Mesenchymal stem cell (in vitro differentiated cells and primary cell): Measurements from ENCODE around the gene FNDC3B.

Source experiments
- DNase-seq: peaks from one replicate; pipeline ENCODE4 v3.0.0-alpha.2; 2013
- H2AFZ ChIP-seq: one replicate; pipeline ENCODE4 v1.6.1; 2013; ENCODE audit warnings: low read depth, mild to moderate bottlenecking, control low read depth, inconsistent platforms, low read length, moderate library complexity
- H2AK5ac ChIP-seq: 2 replicates; pipeline ENCODE4 v1.6.1; 2013; ENCODE audit warnings: low read length, moderate library complexity, mild to moderate bottlenecking, inconsistent platforms; ENCODE audit not compliant: severe bottlenecking
- H2BK120ac ChIP-seq: one replicate; pipeline ENCODE4 v1.6.1; 2013; ENCODE audit warnings: low read depth, mild to moderate bottlenecking, inconsistent platforms, low read length, moderate library complexity
- H2BK12ac ChIP-seq, 2 experiments: one replicate each; pipeline ENCODE4 v1.6.1; 2013; ENCODE audit warnings: inconsistent platforms in 2 of 2, low read length in 2 of 2, mild to moderate bottlenecking in 2 of 2, moderate library complexity in 2 of 2, control low read depth in 1 of 2
- H2BK15ac ChIP-seq: one replicate; pipeline ENCODE4 v1.6.1; 2013; ENCODE audit warnings: mild to moderate bottlenecking, low read depth, inconsistent platforms; ENCODE audit not compliant: poor library complexity, severe bottlenecking
- H2BK5ac ChIP-seq: 2 replicates; pipeline ENCODE4 v1.6.1; 2013; ENCODE audit warnings: low read depth, mild to moderate bottlenecking, low read length, control low read depth, inconsistent platforms; ENCODE audit not compliant: poor library complexity, severe bottlenecking
- H3K14ac ChIP-seq, 2 experiments: one replicate each; pipeline ENCODE4 v1.6.1; 2013; ENCODE audit warnings: inconsistent platforms in 2 of 2, low read length in 2 of 2, control low read depth in 1 of 2, mild to moderate bottlenecking in 1 of 2, moderate library complexity in 1 of 2
- H3K18ac ChIP-seq, 2 experiments: one replicate each; pipeline ENCODE4 v1.6.1; 2013; ENCODE audit warnings: inconsistent platforms in 2 of 2, low read length in 2 of 2, control low read depth in 1 of 2, low read depth in 1 of 2, mild to moderate bottlenecking in 1 of 2
- H3K23ac ChIP-seq, 2 experiments: one replicate each; pipeline ENCODE4 v1.6.1; 2013; ENCODE audit warnings: inconsistent platforms in 2 of 2, low read length in 2 of 2, mild to moderate bottlenecking in 2 of 2, moderate library complexity in 2 of 2, control low read depth in 1 of 2
- H3K27ac ChIP-seq: 2 replicates; pipeline ENCODE4 v1.5.1; 2013; ENCODE audit warnings: mild to moderate bottlenecking, moderate library complexity, low read length, control low read depth, inconsistent platforms; ENCODE audit not compliant: poor library complexity, severe bottlenecking
- H3K27me3 ChIP-seq, 2 experiments: 2 replicates each; pipeline versions ENCODE4 v1.6.1 to v1.7.0; 2013; ENCODE audit warnings: low read length in 2 of 2, mild to moderate bottlenecking in 2 of 2, moderate library complexity in 2 of 2, control low read depth in 1 of 2, inconsistent platforms in 1 of 2; ENCODE audit not compliant: control insufficient read depth in 1 of 2, insufficient read depth in 1 of 2
- H3K36me3 ChIP-seq, 2 experiments: 2 replicates each; pipeline versions ENCODE4 v1.6.1 to v1.7.0; 2013; ENCODE audit warnings: low read length in 2 of 2, control low read depth in 1 of 2, inconsistent platforms in 1 of 2, low read depth in 1 of 2, mild to moderate bottlenecking in 1 of 2; ENCODE audit not compliant: insufficient read depth in 2 of 2, control insufficient read depth in 1 of 2
- H3K4ac ChIP-seq, 2 experiments: one replicate each; pipeline ENCODE4 v1.6.1; 2013; ENCODE audit warnings: inconsistent platforms in 2 of 2, low read length in 2 of 2, mild to moderate bottlenecking in 2 of 2, moderate library complexity in 2 of 2, control low read depth in 1 of 2, low read depth in 1 of 2
- H3K4me1 ChIP-seq: 2 replicates; pipeline ENCODE4 v1.6.1; 2013; ENCODE audit warnings: low read depth, low read length, control low read depth; ENCODE audit not compliant: control insufficient read depth, insufficient read depth
- H3K4me2 ChIP-seq: 2 replicates; pipeline ENCODE4 v1.6.1; 2013; ENCODE audit warnings: low read length, mild to moderate bottlenecking, inconsistent platforms; ENCODE audit not compliant: poor library complexity, severe bottlenecking
- H3K4me3 ChIP-seq, 2 experiments: 2 replicates each; pipeline versions ENCODE4 v1.5.1 to v1.7.0; 2013; ENCODE audit warnings: low read length in 2 of 2, mild to moderate bottlenecking in 2 of 2, control low read depth in 1 of 2, low read depth in 1 of 2; ENCODE audit not compliant: insufficient read depth in 1 of 2
- H3K79me1 ChIP-seq: replicated peaks from 2 replicates; pipeline ENCODE4 v1.6.1; 2013; ENCODE audit warnings: mild to moderate bottlenecking, control low read depth, low read length, inconsistent platforms; ENCODE audit not compliant: poor library complexity, severe bottlenecking
- H3K9ac ChIP-seq: 2 replicates; pipeline ENCODE4 v1.7.0; 2013; ENCODE audit warnings: mild to moderate bottlenecking, low read length, moderate library complexity
- H3K9me3 ChIP-seq: 2 replicates; pipeline ENCODE4 v1.7.0; 2013; ENCODE audit warnings: mild to moderate bottlenecking, low read length; ENCODE audit not compliant: control insufficient read depth
- H4K8ac ChIP-seq: one replicate; pipeline ENCODE4 v1.6.1; 2013; ENCODE audit warnings: inconsistent platforms, mild to moderate bottlenecking, low read length, moderate library complexity
- H4K91ac ChIP-seq: one replicate; pipeline ENCODE4 v1.6.1; 2013; ENCODE audit warnings: mild to moderate bottlenecking, low read length, inconsistent platforms
- WGBS: methylation state at CpG from one replicate; pipeline ENCODE4 v1.1.7; 2013; ENCODE audit warnings: mixed read lengths; 5-methylcytosine and 5-hydroxymethylcytosine counted together

FNDC3B gene

GRCh38 chr3:172332256-172333041 is 293.1 kb downstream of the FNDC3B start:
- Histone ChIP-seq H3K9me3 (no peaks in the 10 kb centered on the region), H2AFZ (no peak overlapping the region), H2BK120ac (no peak overlapping the region), H3K18ac (no peak overlapping the region), H3K9ac (peak overlapping the region; percentile 38), H3K36me3 (peaks cover 33 to 90% of the 10 kb centered on the region in 2 experiments), H4K8ac (no peak overlapping the region), H3K14ac (no peak overlapping the region), H3K4me3 (no peak overlapping the region), H3K23ac (no peak overlapping the region), H3K27ac (peak overlapping the region; percentile 35), H2BK5ac (no peak overlapping the region), H2AK5ac (no peak overlapping the region), H4K91ac (no peak overlapping the region), H3K4me1 (no peaks in the 10 kb centered on the region), H3K4ac (no peak overlapping the region), H3K4me2 (no peak overlapping the region), H3K79me1 (peaks cover 26% of the 10 kb centered on the region), H3K27me3 (no peaks in the 10 kb centered on the region), H2BK12ac (no peak overlapping the region), H2BK15ac (no peak overlapping the region)
- peak; percentile 73 for DNase-seq
- WGBS, result no CpG with 5 or more reads among the region's 2 CpGs

GRCh38 chr3:172333042-172333377 is 293.6 kb downstream of the FNDC3B start:
- Histone ChIP-seq H4K8ac (no peak overlapping the region), H3K36me3 (peaks cover 37 to 90% of the 10 kb centered on the region in 2 experiments), H2BK15ac (no peak overlapping the region), H3K23ac (no peak overlapping the region), H2BK5ac (no peak overlapping the region), H3K9ac (peak overlapping the region; percentile 38), H3K79me1 (peaks cover 30% of the 10 kb centered on the region), H3K14ac (no peak overlapping the region), H4K91ac (no peak overlapping the region), H3K4ac (no peak overlapping the region), H3K27me3 (no peaks in the 10 kb centered on the region), H3K4me1 (peaks cover 2% of the 10 kb centered on the region), H2BK12ac (no peak overlapping the region), H2BK120ac (no peak overlapping the region), H3K27ac (peak overlapping the region; percentile 25), H3K9me3 (no peaks in the 10 kb centered on the region), H2AK5ac (no peak overlapping the region), H3K4me3 (no peak overlapping the region), H2AFZ (no peak overlapping the region), H3K18ac (no peak overlapping the region), H3K4me2 (no peak overlapping the region)
- DNase-seq, result no peak

DNA sequence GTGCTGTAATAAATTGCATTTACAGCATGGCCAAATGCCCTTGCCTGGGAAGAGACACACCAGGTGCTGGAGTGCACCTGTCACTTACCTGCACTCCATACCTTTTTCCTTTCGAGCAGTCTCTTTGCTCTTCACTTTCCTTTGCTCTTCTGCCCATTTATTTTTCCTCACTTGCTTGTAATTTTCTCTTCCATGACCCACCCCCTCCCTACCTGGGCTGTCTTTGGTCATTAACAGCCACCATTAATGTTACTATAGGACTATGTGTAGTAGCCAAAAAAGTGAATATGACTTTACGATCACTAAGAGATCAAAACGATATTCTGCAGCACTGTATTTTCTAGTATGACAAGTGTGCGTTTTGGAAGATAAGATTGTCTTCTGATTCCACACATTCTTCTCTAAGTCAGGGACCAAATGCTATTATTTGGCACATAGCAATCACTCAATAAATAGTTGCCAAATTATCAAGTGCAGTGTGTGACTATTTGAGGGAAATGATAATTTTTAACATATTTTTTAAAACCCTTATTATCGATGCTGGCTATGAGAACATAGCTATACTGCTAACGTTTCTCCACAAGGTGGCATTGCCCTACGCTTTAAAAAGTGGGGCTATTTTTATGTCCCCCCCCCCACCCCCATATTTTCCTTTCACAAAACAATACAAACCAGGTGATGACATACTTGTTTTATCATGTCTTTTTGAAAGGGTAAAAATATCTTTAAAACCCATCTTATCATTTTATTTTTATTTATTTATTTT is 294.5 kb downstream of the FNDC3B start:
- Histone ChIP-seq H3K79me1 (peaks cover 25% of the 10 kb centered on the region), H2AK5ac (peak overlapping the region; percentile 91), H3K36me3 (peaks cover 35 to 86% of the 10 kb centered on the region in 2 experiments), H4K8ac (no peak overlapping the region), H3K27me3 (no peaks in the 10 kb centered on the region), H3K4ac (no peak overlapping the region), H3K4me3 (no peak overlapping the region), H3K4me2 (no peak overlapping the region), H2BK15ac (no peak overlapping the region), H3K9me3 (no peaks in the 10 kb centered on the region), H3K14ac (no peak overlapping the region), H3K27ac (peak overlapping the region; percentile 29), H2BK5ac (peak overlapping the region; percentile 5), H3K18ac (no peak overlapping the region), H3K23ac (no peak overlapping the region), H2AFZ (no peak overlapping the region), H3K4me1 (peaks cover 2% of the 10 kb centered on the region), H4K91ac (no peak overlapping the region), H3K9ac (no peak overlapping the region), H2BK12ac (no peak overlapping the region), H2BK120ac (no peak overlapping the region)
- DNase-seq, result no peak
- 98% methylated on average over 7 of the region's 7 CpGs for WGBS

- H3K4ac ChIP-seq, result no peak overlapping the region
- no peak overlapping the region for H2AFZ ChIP-seq
- no peak overlapping the region for H2AK5ac ChIP-seq
- no peak overlapping the region for H3K4me3 ChIP-seq
- H3K27me3 ChIP-seq, result no peaks in the 10 kb centered on the region
- H3K9ac ChIP-seq, result no peak overlapping the region
- H3K79me1 ChIP-seq, result peaks cover 22% of the 10 kb centered on the region
- no peak overlapping the region for H2BK5ac ChIP-seq
- H3K9me3 ChIP-seq, result no peaks in the 10 kb centered on the region
- no peak overlapping the region for H2BK12ac ChIP-seq
- peaks cover 2% of the 10 kb centered on the region for H3K4me1 ChIP-seq
- H2BK15ac ChIP-seq, result no peak overlapping the region
- peaks cover 36 to 86% of the 10 kb centered on the region in 2 experiments for H3K36me3 ChIP-seq
- no peak overlapping the region for H3K18ac ChIP-seq
- no peak overlapping the region for H2BK120ac ChIP-seq
- no peak overlapping the region for H3K23ac ChIP-seq
- peak overlapping the region; percentile 2 for H3K27ac ChIP-seq
- no peak overlapping the region for H3K14ac ChIP-seq
- no peak overlapping the region for H4K8ac ChIP-seq
- no peak overlapping the region for H4K91ac ChIP-seq
- no peak overlapping the region for H3K4me2 ChIP-seq
- DNase-seq, result no peak
- WGBS, result 96% methylated on average over 6 of the region's 7 CpGs
Observed at GRCh38 chr3:172334671-172335207, 295.4 kb downstream of the FNDC3B start.
